GM18526 (cell line): ENCODE measurements around the gene BICDL1.

Source experiments
- POLR2A ChIP-seq: IDR thresholded peaks from 3 replicates; pipeline ENCODE4 v1.6.1; 2011; ENCODE audit not compliant: insufficient read length; ENCODE audit errors: extremely low read depth

The BICDL1 gene

GRCh38 chr12:120064054-120064940, 75.3 kb downstream of the BICDL1 start:
- TF ChIP-seq POLR2A = no peak

- TF ChIP-seq POLR2A = no peak
Measured at GRCh38 chr12:120065472-120065871, 76.4 kb downstream of the BICDL1 start.

- TF ChIP-seq POLR2A = no peak
Measured at GRCh38 chr12:120066341-120066740, 77.3 kb downstream of the BICDL1 start.

- no peak for TF ChIP-seq POLR2A
Measured at GRCh38 chr12:120067084-120067869, 78.2 kb downstream of the BICDL1 start.

GRCh38 chr12:120067901-120068300, 78.9 kb downstream of the BICDL1 start:
- TF ChIP-seq POLR2A = no peak

GRCh38 chr12:120069278-120069677, 80.2 kb downstream of the BICDL1 start:
- TF ChIP-seq POLR2A = no peak

- no peak for TF ChIP-seq POLR2A
Measured at GRCh38 chr12:120071493-120072020, 82.5 kb downstream of the BICDL1 start.

GRCh38 chr12:120072472-120073249, 83.6 kb downstream of the BICDL1 start:
- no peak for TF ChIP-seq POLR2A

- no peak for TF ChIP-seq POLR2A
Measured at GRCh38 chr12:120075034-120075616, 86.1 kb downstream of the BICDL1 start.

- TF ChIP-seq POLR2A = no peak
Measured at GRCh38 chr12:120076651-120077050, 87.6 kb downstream of the BICDL1 start.

GRCh38 chr12:120077260-120077659, 88.2 kb downstream of the BICDL1 start:
- TF ChIP-seq POLR2A = no peak

GRCh38 chr12:120078868-120079267, 89.8 kb downstream of the BICDL1 start:
- no peak for TF ChIP-seq POLR2A

- TF ChIP-seq POLR2A = no peak
Measured at GRCh38 chr12:120079411-120080400, 90.7 kb downstream of the BICDL1 start.

- TF ChIP-seq POLR2A = no peak
Measured at GRCh38 chr12:120081641-120082040, 92.6 kb downstream of the BICDL1 start.
